NCI-H748 (cell line): ENCODE data around the gene DICER1.
A peak's percentile ranks its signal among the peaks of the same experiment; 100 is the strongest.
"Not testable (repeated sequence)": the region's sequence is repeated elsewhere in the genome, so short reads cannot be mapped to it uniquely, and the experiment has no call there.

Experiments
- DNase-seq: peaks from one replicate; lab custom pipeline; 2025; ENCODE audit not compliant: unreplicated experiment; lab: John Stamatoyannopoulos, UW

Gene DICER1

GRCh38 chr14:95157327-95158189 is at the start of gene DICER1:
Gene DICER1 (minus strand): TSS chr14:95157529. CDS start chr14:95133458, 24,071 bp downstream.
- DNase-seq: peak; percentile 96

- DNase-seq: no peak
These were observed 49.2 kb upstream of the DICER1 start for GRCh38 chr14:95206534-95206933.

- no peak for DNase-seq
These were observed 47.4 kb upstream of the DICER1 start for GRCh38 chr14:95204705-95205104.

- not testable (repeated sequence) for DNase-seq
These were observed 44.4 kb upstream of the DICER1 start for GRCh38 chr14:95201745-95202144.

GRCh38 chr14:95200404-95200803 is 43.1 kb upstream of the DICER1 start:
- no peak for DNase-seq

GRCh38 chr14:95199298-95199983 is 42.1 kb upstream of the DICER1 start:
- DNase-seq: no peak

GRCh38 chr14:95198320-95198719 is 41.0 kb upstream of the DICER1 start:
- no peak for DNase-seq

GRCh38 chr14:95197551-95197950 is 40.2 kb upstream of the DICER1 start:
- DNase-seq: peak; percentile 21

GRCh38 chr14:95196826-95197545 is 39.7 kb upstream of the DICER1 start:
- no peak for DNase-seq

GRCh38 chr14:95196268-95196667 is 38.9 kb upstream of the DICER1 start:
- peak; percentile 48 for DNase-seq

- no peak for DNase-seq
These were observed 37.7 kb upstream of the DICER1 start for GRCh38 chr14:95195031-95195430.

GRCh38 chr14:95193081-95193480 is 35.8 kb upstream of the DICER1 start:
- no peak for DNase-seq

GRCh38 chr14:95192311-95192710 is 35.0 kb upstream of the DICER1 start:
- DNase-seq: no peak

GRCh38 chr14:95191445-95192199 is 34.3 kb upstream of the DICER1 start:
- DNase-seq: no peak

GRCh38 chr14:95190857-95191256 is 33.5 kb upstream of the DICER1 start:
- no peak for DNase-seq

GRCh38 chr14:95190346-95190840 is 33.1 kb upstream of the DICER1 start:
- no peak for DNase-seq

- DNase-seq: no peak
These were observed 32.2 kb upstream of the DICER1 start for GRCh38 chr14:95189367-95190132.

- DNase-seq: no peak
These were observed 31.1 kb upstream of the DICER1 start for GRCh38 chr14:95188380-95188779.

- no peak for DNase-seq
These were observed 28.6 kb upstream of the DICER1 start for GRCh38 chr14:95185767-95186392.
